NCI-H226 (cell line): Measurements from ENCODE around the gene GRIA2.

Experiments
- DNase-seq: peaks from one replicate; pipeline ENCODE4 v3.0.0-alpha.2; 2015

The GRIA2 gene

DNA sequence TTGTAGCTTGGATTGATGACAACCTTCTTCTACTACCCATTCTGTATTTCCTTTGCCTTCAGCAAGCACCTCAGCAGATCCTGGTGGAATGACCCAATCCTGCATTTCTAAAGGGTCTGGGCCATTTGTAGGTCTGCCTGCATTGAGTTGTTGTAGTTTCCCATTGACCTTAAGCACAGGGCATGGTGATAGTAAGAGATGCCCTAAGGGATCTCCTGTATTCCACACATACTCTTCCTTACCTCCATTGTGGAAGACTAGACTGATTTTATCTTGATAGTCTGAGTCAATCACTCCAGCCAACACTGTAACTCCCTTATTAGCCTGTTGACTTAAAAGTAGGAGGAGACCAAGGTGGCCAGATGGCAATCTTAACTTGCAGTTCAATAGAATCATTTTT, 184.5 kb downstream of the GRIA2 start:
- no peak for DNase-seq
